GM21423 (cell line): ENCODE results near the gene PLEKHA5.
"Not testable (repeated sequence)": the region's sequence is repeated elsewhere in the genome, so short reads cannot be mapped to it uniquely, and the experiment has no call there.

Experiments used
- ATAC-seq: cut with Tn5 transposase; IDR thresholded peaks from one replicate; pipeline ENCODE4 v1.9.1; 2021; ENCODE audit warnings: mild to moderate bottlenecking, moderate library complexity; ENCODE audit not compliant: unreplicated experiment

PLEKHA5 gene, protein sequence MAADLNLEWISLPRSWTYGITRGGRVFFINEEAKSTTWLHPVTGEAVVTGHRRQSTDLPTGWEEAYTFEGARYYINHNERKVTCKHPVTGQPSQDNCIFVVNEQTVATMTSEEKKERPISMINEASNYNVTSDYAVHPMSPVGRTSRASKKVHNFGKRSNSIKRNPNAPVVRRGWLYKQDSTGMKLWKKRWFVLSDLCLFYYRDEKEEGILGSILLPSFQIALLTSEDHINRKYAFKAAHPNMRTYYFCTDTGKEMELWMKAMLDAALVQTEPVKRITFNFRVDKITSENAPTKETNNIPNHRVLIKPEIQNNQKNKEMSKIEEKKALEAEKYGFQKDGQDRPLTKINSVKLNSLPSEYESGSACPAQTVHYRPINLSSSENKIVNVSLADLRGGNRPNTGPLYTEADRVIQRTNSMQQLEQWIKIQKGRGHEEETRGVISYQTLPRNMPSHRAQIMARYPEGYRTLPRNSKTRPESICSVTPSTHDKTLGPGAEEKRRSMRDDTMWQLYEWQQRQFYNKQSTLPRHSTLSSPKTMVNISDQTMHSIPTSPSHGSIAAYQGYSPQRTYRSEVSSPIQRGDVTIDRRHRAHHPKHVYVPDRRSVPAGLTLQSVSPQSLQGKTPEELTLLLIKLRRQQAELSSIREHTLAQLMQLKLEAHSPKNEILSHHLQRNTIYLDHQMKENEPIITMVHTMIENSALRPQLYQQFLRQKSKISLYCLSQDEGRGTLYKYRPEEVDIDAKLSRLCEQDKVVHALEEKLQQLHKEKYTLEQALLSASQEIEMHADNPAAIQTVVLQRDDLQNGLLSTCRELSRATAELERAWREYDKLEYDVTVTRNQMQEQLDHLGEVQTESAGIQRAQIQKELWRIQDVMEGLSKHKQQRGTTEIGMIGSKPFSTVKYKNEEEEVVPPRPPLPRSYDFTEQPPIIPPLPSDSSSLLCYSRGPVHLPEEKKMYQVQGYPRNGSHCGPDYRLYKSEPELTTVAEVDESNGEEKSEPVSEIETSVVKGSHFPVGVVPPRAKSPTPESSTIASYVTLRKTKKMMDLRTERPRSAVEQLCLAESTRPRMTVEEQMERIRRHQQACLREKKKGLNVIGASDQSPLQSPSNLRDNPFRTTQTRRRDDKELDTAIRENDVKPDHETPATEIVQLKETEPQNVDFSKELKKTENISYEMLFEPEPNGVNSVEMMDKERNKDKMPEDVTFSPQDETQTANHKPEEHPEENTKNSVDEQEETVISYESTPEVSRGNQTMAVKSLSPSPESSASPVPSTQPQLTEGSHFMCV

GRCh38 chr12:19129486-19130223 lies at the start of gene PLEKHA5:
PLEKHA5 (plus strand) TSS chr12:19129733; CDS start chr12:19129800, 67 bp downstream.
- peak; percentile 42 for ATAC-seq

GRCh38 chr12:19080918-19081317 lies 48.6 kb upstream of the PLEKHA5 start:
- ATAC-seq = no peak

- ATAC-seq = no peak
These were observed 47.1 kb upstream of the PLEKHA5 start for GRCh38 chr12:19082365-19082911.

DNA sequence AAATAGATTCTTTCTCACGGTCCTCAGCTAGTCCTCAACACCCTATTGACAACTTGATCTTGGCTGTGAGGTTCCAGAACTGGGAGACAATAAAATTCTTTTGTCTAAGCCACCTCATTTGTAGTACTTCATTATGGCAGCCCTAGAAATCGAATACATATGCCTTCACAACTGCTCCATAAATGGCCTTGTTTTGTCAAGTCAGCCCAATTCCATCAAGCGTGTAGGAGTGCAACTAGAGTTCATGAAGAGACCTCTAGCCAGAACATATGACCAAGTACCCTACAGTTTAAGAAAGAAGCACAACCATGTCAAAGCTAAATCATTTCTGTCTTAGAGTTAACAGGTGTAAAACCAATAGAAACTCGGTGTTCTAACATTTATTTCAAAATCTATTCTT lies 45.0 kb upstream of the PLEKHA5 start:
- no peak for ATAC-seq

DNA sequence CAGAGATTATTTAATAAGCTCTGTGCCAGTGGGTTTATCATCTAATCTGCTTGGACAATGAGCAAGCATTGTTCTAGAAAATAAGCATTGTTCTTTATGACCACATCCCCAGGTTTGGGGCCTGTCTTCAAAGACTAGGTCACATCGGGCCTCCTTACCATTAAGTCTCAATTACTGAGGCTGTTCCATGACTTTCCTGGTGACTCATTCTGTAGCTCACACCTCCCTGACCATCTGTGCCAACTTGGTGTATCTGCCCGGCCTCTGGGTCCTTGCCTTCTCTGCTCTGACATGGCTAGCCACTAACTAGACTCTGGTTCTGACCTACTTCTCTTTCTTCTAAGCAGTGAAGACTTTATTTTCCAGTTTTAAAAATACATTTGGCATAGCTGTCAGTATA lies 44.4 kb upstream of the PLEKHA5 start:
- no peak for ATAC-seq

DNA sequence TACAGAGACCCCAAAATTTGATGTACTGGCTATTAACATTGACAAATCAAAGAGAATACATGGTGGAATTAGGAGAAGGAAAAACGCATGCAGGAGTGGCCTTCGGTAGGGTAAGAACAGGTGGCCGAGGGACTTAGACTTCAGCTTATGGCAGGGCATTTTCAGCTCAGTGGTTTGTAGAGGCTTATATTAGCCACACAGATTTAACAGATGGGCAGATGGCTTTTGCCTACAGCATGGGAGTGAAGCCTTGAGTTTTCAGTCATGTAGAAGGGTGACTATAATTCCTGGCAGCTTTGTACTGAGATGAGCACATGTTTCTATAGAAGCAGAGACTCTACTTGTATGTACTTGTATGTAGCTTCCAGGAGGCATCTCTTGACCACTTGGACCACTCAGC lies 40.9 kb upstream of the PLEKHA5 start:
- no peak for ATAC-seq

DNA sequence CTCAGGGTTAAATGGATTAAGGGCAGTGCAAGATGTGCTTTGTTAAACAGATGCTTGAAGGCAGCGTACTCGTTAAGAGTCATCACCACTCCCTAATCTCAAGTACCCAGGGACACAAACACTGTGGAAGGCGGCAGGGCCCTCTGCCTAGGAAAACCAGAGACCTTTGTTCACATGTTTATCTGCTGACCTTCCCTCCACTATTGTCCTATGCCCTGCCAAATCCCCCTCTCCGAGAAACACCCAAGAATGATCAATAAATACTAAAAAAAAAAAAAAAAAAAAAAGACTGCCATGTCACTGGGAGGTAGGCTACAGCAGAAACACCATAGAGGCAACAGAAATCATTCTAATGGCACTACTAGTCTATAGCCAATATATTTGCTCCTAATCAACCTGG lies 37.1 kb upstream of the PLEKHA5 start:
- not testable (repeated sequence) for ATAC-seq

DNA sequence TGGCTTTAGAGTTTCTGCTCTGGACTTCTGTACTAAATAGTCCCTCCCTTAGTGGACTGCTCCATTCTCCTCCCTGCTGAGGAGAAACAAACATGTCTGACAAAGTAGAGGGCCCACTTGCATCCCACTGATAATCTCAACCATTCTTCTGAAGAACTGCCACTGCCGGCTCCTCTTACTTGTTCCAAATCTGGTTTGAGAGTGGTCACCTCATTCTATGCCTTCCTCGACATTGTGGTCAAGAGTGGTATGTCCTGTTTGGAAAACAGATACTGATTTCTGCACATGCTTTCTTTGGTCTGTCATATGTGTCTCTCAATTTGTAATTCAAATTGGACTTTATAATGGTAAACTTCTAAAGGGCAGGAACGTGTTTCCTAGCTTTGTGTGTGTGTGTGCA lies 36.3 kb upstream of the PLEKHA5 start:
- ATAC-seq = no peak

GRCh38 chr12:19095331-19095730 lies 34.2 kb upstream of the PLEKHA5 start:
- no peak for ATAC-seq

DNA sequence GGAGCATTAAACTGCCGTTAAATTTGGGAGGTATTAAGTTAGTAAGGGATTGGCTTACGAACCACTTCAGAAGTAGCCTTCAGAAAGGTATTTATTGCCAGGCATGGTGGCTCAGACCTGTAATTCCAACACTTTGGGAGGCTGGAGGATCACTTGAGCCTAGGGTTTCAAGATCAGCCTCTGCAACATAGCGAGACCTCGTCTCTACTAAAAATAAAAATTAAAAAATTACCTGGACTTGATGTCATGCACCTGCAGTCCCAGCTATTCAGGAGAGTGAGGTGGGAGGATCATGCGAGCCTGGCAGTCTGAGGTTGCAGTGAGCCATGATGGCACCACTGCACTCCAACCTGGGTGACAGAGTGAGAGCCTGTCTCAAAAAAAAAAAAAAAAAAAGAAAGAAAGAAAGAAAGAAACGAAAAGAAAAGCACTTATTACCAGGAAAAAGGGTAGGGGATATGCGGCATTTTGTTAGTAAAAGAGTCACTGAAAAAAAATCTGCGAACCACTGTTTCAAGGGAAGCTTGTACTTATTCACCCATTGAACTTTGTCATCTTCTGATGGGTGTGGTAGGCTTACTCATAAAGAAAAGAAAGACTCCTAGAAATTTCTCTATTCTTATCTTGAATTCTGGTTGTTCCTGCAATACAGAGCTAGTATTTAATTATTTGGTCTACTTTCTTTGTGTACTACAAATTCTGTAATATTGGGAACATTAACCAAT lies 33.6 kb upstream of the PLEKHA5 start:
- ATAC-seq = no peak

DNA sequence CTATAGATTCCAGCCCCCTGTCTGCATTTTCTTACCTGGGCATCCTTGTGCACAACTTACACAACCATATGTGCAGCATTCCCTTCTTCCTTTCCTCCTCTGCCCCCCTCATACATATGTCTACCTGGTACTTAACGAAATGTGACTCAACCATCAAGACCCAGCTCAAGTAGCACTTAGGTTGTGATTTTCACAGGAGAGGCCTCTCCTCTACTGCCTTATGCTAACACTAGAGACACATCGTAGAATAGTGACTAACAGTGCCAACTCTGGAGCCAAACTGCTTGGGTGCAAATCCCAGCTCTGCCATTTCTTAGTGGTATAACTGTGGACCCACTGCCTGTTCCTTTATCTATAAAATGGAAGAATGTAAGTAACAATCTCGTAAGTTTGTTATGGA lies 24.1 kb upstream of the PLEKHA5 start:
- no peak for ATAC-seq

DNA sequence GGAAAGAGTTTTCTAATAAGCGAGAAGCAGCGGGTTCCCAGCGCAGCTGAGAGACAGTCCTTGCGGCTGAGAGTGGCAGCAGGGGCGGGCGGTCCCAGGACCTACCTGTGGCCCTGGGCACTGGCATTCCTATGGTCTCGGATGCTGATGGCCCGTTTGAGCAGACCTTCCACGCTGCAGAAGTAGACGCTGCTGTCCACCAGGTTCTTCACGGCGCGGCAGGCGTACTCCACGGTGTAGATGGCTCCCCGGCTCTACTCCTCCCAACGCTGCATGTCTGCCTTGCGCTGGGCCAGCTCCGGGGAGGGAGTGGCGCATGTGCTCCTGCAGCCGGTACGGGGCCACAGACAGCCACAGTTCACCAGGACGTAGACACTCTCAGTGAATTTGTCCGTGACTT lies 21.8 kb upstream of the PLEKHA5 start:
- no peak for ATAC-seq

- ATAC-seq = no peak
These were observed 19.2 kb upstream of the PLEKHA5 start for GRCh38 chr12:19110221-19110940.

GRCh38 chr12:19113464-19113863 lies 16.1 kb upstream of the PLEKHA5 start:
- ATAC-seq = no peak

- ATAC-seq = no peak
These were observed 14.2 kb upstream of the PLEKHA5 start for GRCh38 chr12:19115285-19115684.

- no peak for ATAC-seq
These were observed 10.1 kb upstream of the PLEKHA5 start for GRCh38 chr12:19119440-19119839.

DNA sequence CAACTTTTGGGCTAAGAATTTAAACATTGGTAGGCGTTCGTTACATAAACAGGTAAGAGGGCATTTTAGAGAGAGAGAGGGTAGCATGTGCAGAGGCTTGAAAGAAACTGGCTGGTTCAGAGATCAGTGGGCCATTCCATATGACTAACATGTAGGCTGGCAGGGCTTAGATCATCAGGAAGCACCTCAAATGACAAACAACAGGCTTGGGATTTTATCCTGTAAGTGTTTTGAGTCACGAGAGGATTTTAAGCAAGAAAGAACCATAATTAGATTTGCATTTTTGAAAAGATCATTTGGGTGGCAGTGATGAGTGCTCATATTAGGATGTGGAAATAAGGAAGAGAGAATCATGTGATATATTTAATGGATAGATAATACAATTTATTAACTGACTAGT lies 8.7 kb upstream of the PLEKHA5 start:
- no peak for ATAC-seq

- no peak for ATAC-seq
These were observed 8.0 kb upstream of the PLEKHA5 start for GRCh38 chr12:19121449-19122018.

- ATAC-seq = no peak
These were observed 4.2 kb upstream of the PLEKHA5 start for GRCh38 chr12:19125325-19125724.
